BLaER1 treated with 17β-estradiol and CSF1 and Interleukin-3, amounts not matched to agents 10 nM and 100 nM (cell line): ENCODE data around the gene LOXL4.

Experiments
- H3K27ac ChIP-seq, 11 experiments: shearing (Covaris generic); formaldehyde crosslinking; 2 replicates each; pipeline ENCODE4 v1.8.1; 2022
- H3K27me3 ChIP-seq, 11 experiments: shearing (Covaris generic); formaldehyde crosslinking; 2 replicates each; pipeline ENCODE4 v1.8.1; 2022
- H3K36me3 ChIP-seq, 11 experiments: shearing (Covaris generic); formaldehyde crosslinking; 2 replicates each; pipeline ENCODE4 v1.8.1; 2022
- H3K4me1 ChIP-seq, 10 experiments: shearing (Covaris generic); formaldehyde crosslinking; 2 replicates each; pipeline ENCODE4 v1.8.1; 2022
- H3K4me2 ChIP-seq, 11 experiments: shearing (Covaris generic); formaldehyde crosslinking; 2 replicates each; pipeline ENCODE4 v1.8.1; 2022
- H3K4me3 ChIP-seq, 10 experiments: shearing (Covaris generic); formaldehyde crosslinking; 2 replicates each; pipeline ENCODE4 v1.8.1; 2022
- H3K9ac ChIP-seq, 11 experiments: shearing (Covaris generic); formaldehyde crosslinking; 2 replicates each; pipeline ENCODE4 v1.8.1; 2022
- H3K9me3 ChIP-seq, 11 experiments: shearing (Covaris generic); formaldehyde crosslinking; replicated peaks in 1 of 11; 2 replicates each; pipeline ENCODE4 v1.8.1; 2022
- H4K20me1 ChIP-seq, 11 experiments: shearing (Covaris generic); formaldehyde crosslinking; 2 replicates each; pipeline ENCODE4 v1.8.1; 2022
- Cebpa-rat ChIP-seq, 11 experiments: shearing (Covaris generic); IDR thresholded peaks; 2 replicates each; pipeline ENCODE4 v1.8.1; 2022

LOXL4 gene

GRCh38 chr10:98309366-98310355, 41.7 kb upstream of the LOXL4 start:
- no peaks in the 10 kb centered on the region for H3K27me3 ChIP-seq

DNA sequence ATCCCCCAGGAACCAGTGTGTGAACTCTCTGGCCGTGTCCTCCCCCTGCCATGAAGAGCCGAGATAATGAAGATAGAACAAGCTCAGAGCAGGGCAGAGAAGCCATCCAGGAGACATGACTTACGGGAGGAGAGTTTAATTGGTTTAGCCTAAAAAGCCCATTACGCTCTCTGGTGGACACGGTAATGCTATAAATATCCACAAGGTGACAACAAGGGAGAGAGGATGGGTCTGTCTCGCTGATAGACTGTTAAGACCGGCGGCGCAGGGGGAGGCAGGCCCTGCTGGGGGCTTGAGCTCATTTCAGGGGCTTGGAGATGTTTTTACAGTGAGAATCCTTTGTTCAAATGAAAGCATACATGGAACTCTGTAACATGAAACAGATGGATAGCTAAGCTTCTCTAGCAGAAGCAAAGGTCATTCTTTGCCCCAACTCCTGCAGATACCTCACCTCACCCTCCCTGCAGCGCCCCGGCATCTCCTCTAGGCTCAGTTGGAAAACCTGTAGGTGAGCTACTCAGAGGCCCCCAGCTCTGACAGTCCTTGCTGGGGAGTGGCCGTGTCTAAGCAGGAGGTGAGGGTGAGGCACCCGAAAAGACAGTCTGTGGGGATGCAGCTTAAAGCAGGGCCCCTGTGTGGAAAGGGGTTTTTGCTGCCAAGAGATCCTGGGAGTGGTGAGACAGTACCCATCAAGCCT, 40.8 kb upstream of the LOXL4 start:
- Histone ChIP-seq H3K9me3 (peaks cover 0 to 12% (median 6%) of the 10 kb centered on the region in 11 experiments; a peak in 6 of 22 replicates), H3K4me2 (peak overlapping the region in 7 of 11 experiments; percentile 3 to 45 (median 29); a peak in 12 of 22 replicates), H3K27ac (no peak overlapping the region), H3K36me3 (no peaks in the 10 kb centered on the region), H3K9ac (0 out of 22 replicates have a peak overlapping the region, but pooled peaks of 1 of the 11 experiments have one; percentile 18), H3K4me1 (peaks cover 0 to 15% (median 10%) of the 10 kb centered on the region in 10 experiments; a peak in 10 of 20 replicates), H4K20me1 (no peaks in the 10 kb centered on the region), H3K27me3 (no peaks in the 10 kb centered on the region), H3K4me3 (no peak overlapping the region)
- no peak for TF ChIP-seq Cebpa-rat (IDR thresholded peaks at IDR 0.05)

More at GRCh38 chr10:98309366-98310355, 41.7 kb upstream of the LOXL4 start:
- no peak for TF ChIP-seq Cebpa-rat (IDR thresholded peaks at IDR 0.05)
- H3K27ac ChIP-seq, result no peak overlapping the region
- H4K20me1 ChIP-seq, result no peaks in the 10 kb centered on the region
- H3K4me3 ChIP-seq, result no peak overlapping the region
- H3K36me3 ChIP-seq, result no peaks in the 10 kb centered on the region
- H3K4me1 ChIP-seq, result peaks cover 0 to 22% (median 12%) of the 10 kb centered on the region in 10 experiments; a peak in 13 of 20 replicates
- H3K4me2 ChIP-seq, result peak overlapping the region; percentile 3 to 76 (median 36); a peak in 18 of 22 replicates
- H3K9me3 ChIP-seq, result peaks cover 0 to 12% (median 6%) of the 10 kb centered on the region in 11 experiments; a peak in 6 of 22 replicates
- peak overlapping the region in 3 of 11 experiments; percentile 18 to 30 (median 30); a peak in 2 of 22 replicates for H3K9ac ChIP-seq

- no peaks in the 10 kb centered on the region for H3K27me3 ChIP-seq
- no peak for TF ChIP-seq Cebpa-rat (IDR thresholded peaks at IDR 0.05)
Measured at GRCh38 chr10:98307916-98308541, 40.0 kb upstream of the LOXL4 start.

GRCh38 chr10:98306501-98306900, 38.5 kb upstream of the LOXL4 start:
- H3K27ac ChIP-seq, result no peak overlapping the region
- H4K20me1 ChIP-seq, result no peaks in the 10 kb centered on the region
- H3K27me3 ChIP-seq, result no peaks in the 10 kb centered on the region
- H3K4me2 ChIP-seq, result no peak overlapping the region
- H3K4me3 ChIP-seq, result no peak overlapping the region
- no peak for TF ChIP-seq Cebpa-rat (IDR thresholded peaks at IDR 0.05)
- H3K9ac ChIP-seq, result no peak overlapping the region
- peaks cover 0 to 12% (median 6%) of the 10 kb centered on the region in 11 experiments; a peak in 6 of 22 replicates for H3K9me3 ChIP-seq
- peaks cover 0 to 36% (median 16%) of the 10 kb centered on the region in 10 experiments; a peak in 15 of 20 replicates for H3K4me1 ChIP-seq
- no peaks in the 10 kb centered on the region for H3K36me3 ChIP-seq

More at GRCh38 chr10:98307916-98308541, 40.0 kb upstream of the LOXL4 start:
- Histone ChIP-seq H4K20me1 (no peaks in the 10 kb centered on the region), H3K36me3 (no peaks in the 10 kb centered on the region), H3K4me3 (no peak overlapping the region), H3K27ac (no peak overlapping the region), H3K9me3 (peaks cover 0 to 12% (median 6%) of the 10 kb centered on the region in 11 experiments; a peak in 6 of 22 replicates), H3K9ac (no peak overlapping the region), H3K4me1 (peaks cover 0 to 21% (median 5%) of the 10 kb centered on the region in 10 experiments; a peak in 8 of 20 replicates), H3K4me2 (no peak overlapping the region)

DNA sequence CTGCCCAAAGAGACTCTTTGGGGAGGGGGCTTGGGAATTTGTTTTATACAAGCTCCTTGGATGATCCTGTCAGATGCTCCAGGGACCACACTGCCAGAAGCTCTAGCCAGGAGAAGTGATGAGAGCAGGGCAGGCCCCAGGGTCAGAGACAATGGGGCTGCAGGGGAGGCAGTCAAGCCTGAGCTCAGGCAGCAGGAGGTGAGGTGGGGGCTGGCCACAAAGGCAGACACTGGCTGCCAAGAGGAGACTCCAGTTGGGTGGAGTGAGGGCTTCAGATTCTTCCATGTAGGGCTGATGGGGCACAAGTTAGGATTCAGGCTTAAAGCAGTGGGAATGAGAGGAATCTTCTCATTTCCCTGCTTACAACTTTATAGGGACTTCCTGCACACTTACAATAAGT, 35.6 kb upstream of the LOXL4 start:
- H3K36me3 ChIP-seq, result no peaks in the 10 kb centered on the region
- no peaks in the 10 kb centered on the region for H3K27me3 ChIP-seq
- H4K20me1 ChIP-seq, result no peaks in the 10 kb centered on the region
- H3K4me2 ChIP-seq, result peak overlapping the region in 2 of 11 experiments; percentile 14 to 73; a peak in 2 of 22 replicates
- H3K9me3 ChIP-seq, result peaks cover 0 to 12% (median 6%) of the 10 kb centered on the region in 11 experiments; a peak in 6 of 22 replicates
- H3K4me1 ChIP-seq, result peaks cover 7 to 46% (median 29%) of the 10 kb centered on the region in 10 experiments; a peak in 16 of 20 replicates
- H3K27ac ChIP-seq, result no peak overlapping the region
- no peak overlapping the region for H3K4me3 ChIP-seq
- no peak for TF ChIP-seq Cebpa-rat (IDR thresholded peaks at IDR 0.05)
- H3K9ac ChIP-seq, result no peak overlapping the region

- Histone ChIP-seq H3K9ac (no peak overlapping the region), H3K4me3 (no peak overlapping the region), H3K27ac (no peak overlapping the region), H3K27me3 (no peaks in the 10 kb centered on the region), H3K4me1 (peaks cover 7 to 46% (median 29%) of the 10 kb centered on the region in 10 experiments; a peak in 16 of 20 replicates), H4K20me1 (no peaks in the 10 kb centered on the region), H3K4me2 (peak overlapping the region in 4 of 11 experiments; percentile 4 to 73 (median 63); a peak in 5 of 22 replicates), H3K36me3 (no peaks in the 10 kb centered on the region), H3K9me3 (peaks cover 0 to 12% (median 6%) of the 10 kb centered on the region in 11 experiments; a peak in 6 of 22 replicates)
- no peak for TF ChIP-seq Cebpa-rat (IDR thresholded peaks at IDR 0.05)
Measured at GRCh38 chr10:98302741-98303365, 34.9 kb upstream of the LOXL4 start.

- Histone ChIP-seq H3K27me3 (no peaks in the 10 kb centered on the region), H3K9me3 (peaks cover 0 to 12% (median 6%) of the 10 kb centered on the region in 11 experiments; a peak in 6 of 22 replicates), H3K4me1 (peaks cover 7 to 52% (median 30%) of the 10 kb centered on the region in 10 experiments; a peak in 17 of 20 replicates), H3K27ac (no peak overlapping the region), H4K20me1 (no peaks in the 10 kb centered on the region), H3K4me3 (no peak overlapping the region), H3K36me3 (no peaks in the 10 kb centered on the region), H3K9ac (no peak overlapping the region), H3K4me2 (peak overlapping the region in 9 of 11 experiments; percentile 34 to 74 (median 66); a peak in 17 of 22 replicates)
- TF ChIP-seq Cebpa-rat (IDR thresholded peaks at IDR 0.05), result no peak
Measured at GRCh38 chr10:98301664-98302319, 33.8 kb upstream of the LOXL4 start.
